Activated effector memory CD4-positive, alpha-beta T cell treated with Interleukin-2 at 50 U/mL for 16 hours (primary cell): Measurements from ENCODE around the gene DUSP16.

Experiments used
- DNase-seq: peaks from one replicate; pipeline ENCODE4 v3.0.0-alpha.2; 2020

DUSP16 gene

DNA sequence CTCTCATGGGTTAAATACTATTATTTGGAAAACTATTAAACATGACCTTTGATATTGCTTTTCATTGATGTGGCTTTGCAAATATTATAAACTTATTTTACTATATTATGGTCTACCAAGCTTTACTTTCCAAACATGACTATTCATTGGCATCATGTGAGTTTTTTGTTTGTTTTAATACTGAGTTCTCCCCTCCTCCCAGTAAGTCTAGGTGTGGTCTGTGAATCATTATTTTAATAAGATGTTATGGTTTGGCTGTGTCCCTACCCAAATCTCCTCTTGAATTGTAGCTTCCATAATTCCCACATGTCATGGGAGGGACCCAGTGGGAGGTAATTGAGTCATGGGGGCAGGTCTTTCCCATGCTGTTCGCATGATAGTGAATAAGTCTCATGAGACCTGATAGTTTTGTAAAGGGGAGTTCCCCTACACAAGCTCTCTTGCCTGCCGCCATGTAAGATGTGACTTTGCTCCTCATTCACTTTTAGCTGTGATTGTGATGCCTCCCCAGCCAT is 125.8 kb downstream of the DUSP16 start:
- no peak for DNase-seq

DNA sequence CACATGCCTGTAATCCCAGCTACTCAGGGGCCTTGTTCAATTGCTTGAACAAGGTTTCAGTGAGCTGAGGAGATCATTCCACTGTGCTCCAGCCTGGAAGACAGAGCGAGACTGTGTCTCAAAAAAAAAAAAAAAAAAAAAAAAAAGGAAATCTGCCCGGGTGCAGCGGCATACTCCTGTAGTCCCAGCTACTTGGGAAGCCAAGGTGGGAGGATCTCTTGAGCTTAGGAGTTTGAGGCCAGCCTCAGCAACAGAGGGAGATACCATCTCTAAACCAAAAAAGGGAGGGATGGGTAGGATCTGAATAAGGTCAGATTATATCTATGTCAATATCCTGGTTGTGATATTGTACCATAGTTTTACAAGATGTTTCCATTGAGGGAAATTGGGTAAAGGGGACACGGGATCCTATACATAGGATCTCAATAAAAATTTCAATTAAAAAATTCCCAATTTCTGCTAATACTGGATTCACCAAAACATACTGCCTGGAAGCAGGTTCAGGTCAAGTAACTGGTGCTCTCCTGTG is 129.4 kb downstream of the DUSP16 start:
- DNase-seq = no peak

DNA sequence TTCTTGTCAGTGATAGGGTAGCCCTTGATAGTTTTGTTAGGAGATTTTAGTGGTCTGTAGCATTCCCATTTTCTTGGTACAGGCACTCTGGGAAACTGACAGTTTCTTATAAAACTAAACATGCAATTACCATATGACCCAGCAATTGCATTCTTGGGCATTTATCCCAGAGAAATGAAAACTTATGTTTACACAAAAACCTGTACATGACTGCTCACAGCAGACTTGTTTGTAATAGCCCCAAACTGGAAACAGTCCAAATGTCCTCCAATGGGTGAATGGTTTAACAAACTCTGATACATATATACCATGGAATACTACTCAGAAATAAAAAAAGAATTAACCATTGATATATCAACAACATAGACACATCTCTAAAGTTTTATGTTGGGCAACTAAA is 130.3 kb downstream of the DUSP16 start:
- no peak for DNase-seq

DNA sequence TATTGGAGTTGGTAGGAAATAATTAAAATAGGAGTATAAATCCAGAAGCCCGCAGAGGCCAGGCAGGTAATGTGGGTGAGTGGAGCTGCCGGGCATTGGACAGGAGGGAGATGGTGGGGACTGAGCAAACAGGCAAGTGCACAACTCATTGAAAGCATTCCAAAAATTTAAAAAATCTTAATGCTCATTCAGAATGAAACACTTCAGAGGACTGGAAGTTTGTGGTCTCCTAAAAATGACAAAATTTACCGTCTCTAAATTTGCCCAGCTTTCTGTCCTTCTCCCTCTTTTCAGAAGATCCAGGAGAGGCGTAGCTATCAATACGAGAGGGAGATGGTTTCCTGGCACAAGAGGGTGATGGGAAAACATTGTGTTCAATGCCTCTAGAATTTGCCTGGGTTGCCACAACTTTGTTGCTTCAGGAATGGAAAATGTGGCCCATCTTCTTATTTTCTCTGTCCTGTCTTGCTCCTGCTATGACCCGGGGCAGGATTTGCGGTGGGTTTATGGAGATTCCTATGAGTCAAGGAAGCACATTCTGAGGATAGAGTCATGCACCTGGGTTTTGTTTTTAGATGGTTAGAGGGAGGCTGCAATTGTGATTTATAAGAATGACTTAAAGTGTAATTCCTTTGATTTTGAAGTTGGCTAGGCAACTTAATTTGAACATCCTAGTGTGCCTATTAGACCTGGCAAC is 133.6 kb downstream of the DUSP16 start:
- no peak for DNase-seq

DNA sequence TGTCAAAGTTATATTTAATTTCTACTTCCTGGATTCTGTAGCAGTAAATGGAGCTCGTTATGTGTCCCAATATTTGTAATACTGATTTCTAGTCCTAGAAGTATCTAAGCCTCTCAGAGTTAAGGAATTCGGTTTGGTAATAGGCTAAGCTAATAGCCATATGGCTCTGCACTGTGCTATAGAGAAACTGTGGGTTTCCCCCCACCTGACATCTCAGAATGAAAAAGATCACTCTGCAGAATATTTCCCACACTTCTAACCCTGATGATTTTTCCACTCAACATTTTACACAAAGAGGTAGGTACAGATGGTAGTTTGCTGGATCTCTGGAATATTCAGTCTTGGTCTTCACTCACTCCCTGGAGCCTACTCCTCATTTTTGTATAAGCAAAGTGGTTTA is 134.6 kb downstream of the DUSP16 start:
- DNase-seq = no peak

DNA sequence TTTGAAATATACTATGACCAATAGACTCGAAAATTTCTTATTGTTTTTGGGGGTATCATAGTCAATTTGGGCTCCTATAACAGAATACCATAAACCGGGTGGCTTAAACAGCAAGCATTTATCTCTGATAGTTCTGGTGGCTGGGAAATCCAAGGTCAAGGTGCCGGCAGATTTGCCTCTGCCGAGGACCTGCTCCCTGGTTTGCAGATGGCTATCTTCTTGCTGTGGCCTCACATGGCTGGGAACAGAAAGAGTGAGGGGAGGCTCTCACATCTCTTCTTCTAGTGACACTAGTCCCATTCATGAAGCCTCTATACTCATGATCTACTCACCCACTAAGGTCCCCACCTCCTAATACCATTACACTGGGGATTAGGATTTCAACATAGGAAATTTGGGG is 135.1 kb downstream of the DUSP16 start:
- no peak for DNase-seq

DNA sequence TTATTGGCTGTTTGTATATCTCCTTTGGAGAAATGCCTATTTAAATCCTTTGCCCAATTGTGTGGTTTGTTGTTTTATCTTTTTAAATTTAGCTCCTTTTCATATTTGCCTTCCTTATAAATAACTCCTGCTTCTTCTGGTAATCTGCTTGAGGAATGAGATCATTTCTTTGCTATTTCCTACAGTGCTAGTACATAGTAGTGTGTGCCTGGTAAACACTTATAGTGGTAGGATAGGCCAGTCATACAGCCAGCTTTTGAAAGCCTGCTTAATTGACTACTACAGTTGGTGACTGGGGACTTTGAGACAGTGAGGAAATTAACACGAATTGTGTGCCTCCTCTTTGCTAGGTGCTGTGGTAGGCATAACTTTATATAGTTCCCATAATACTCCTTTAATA is 137.0 kb downstream of the DUSP16 start:
- DNase-seq = no peak

DNA sequence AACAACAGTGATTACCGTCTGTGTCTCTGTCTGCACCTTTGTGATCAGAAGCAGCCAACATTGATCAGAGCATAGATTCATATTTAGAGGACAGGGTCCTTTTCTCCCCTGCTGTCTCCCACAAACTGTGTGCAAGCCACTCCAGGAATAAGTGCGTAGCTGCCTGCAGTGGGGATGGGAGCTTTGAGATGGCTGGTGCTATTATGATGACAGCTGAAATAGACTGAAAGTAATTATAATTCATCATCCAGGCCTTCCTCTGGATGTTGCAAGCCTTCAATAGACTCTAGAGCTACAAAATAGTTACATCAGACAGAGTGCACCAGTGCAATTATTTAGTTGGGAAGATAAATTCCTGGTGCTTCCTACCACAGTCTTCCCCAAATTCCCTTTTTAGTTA is 137.7 kb downstream of the DUSP16 start:
- no peak for DNase-seq
